ENCODE data around the gene AKAP5.

- TF ChIP-seq RFX5 (IDR thresholded peaks at IDR 0.05; ENCODE audit: borderline replicate concordance, low read depth, low read length) (no peak), USF2 (IDR thresholded peaks at IDR 0.05; ENCODE audit: low read length) (peak; percentile 88), SIN3A (conservative IDR thresholded peaks at IDR 0.05 in 1 of 2, IDR thresholded peaks at IDR 0.05 in 1 of 2; ENCODE audit: low read depth in 1 of 2, low read length in 2 of 2) (peak in 1 of 2 experiments; percentile 34; a peak in 1 of 4 replicates), RAD21 (IDR thresholded peaks at IDR 0.05 in 1 of 2, conservative IDR thresholded peaks at IDR 0.05 in 1 of 2; ENCODE audit: low read depth in 2 of 2, low read length in 2 of 2) (no peak), SRF (IDR thresholded peaks at IDR 0.05; ENCODE audit: low read depth, low read length) (no peak), POLR2A (IDR thresholded peaks at IDR 0.05; ENCODE audit: control extremely low read depth in 1 of 2, low read depth in 2 of 2, low read length in 2 of 2) (peak; percentile 15 to 62; a peak in 2 of 3 replicates), EZH2 (IDR thresholded peaks at IDR 0.05; ENCODE audit: low read depth, low read length, severe bottlenecking) (no peak)
- TF ChIP-seq, protein P1, sequence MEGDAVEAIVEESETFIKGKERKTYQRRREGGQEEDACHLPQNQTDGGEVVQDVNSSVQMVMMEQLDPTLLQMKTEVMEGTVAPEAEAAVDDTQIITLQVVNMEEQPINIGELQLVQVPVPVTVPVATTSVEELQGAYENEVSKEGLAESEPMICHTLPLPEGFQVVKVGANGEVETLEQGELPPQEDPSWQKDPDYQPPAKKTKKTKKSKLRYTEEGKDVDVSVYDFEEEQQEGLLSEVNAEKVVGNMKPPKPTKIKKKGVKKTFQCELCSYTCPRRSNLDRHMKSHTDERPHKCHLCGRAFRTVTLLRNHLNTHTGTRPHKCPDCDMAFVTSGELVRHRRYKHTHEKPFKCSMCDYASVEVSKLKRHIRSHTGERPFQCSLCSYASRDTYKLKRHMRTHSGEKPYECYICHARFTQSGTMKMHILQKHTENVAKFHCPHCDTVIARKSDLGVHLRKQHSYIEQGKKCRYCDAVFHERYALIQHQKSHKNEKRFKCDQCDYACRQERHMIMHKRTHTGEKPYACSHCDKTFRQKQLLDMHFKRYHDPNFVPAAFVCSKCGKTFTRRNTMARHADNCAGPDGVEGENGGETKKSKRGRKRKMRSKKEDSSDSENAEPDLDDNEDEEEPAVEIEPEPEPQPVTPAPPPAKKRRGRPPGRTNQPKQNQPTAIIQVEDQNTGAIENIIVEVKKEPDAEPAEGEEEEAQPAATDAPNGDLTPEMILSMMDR (IDR thresholded peaks at IDR 0.05; ENCODE audit: control extremely low read depth in 1 of 3, insufficient read depth in 1 of 3, low read depth in 1 of 3, low read length in 3 of 3) = no peak
These were observed 38.4 kb downstream of the AKAP5 start, which contains the start of gene ZBTB25 for GRCh38 chr14:64503434-64504309.
